GM21528 (cell line): ENCODE results near the gene TBC1D32.
"Not testable (repeated sequence)": the region's sequence is repeated elsewhere in the genome, so short reads cannot be mapped to it uniquely, and the experiment has no call there.

Source experiments
- ATAC-seq: cut with Tn5 transposase; IDR thresholded peaks from one replicate; pipeline ENCODE4 v1.9.1; 2021; ENCODE audit warnings: mild to moderate bottlenecking, moderate library complexity; ENCODE audit not compliant: unreplicated experiment, low FRiP score

TBC1D32 gene

GRCh38 chr6:121334299-121335086 is at the start of gene TBC1D32:
TSS of gene TBC1D32 (minus strand) at chr6:121334480. CDS start at chr6:121334430, 50 bp downstream.
- ATAC-seq, result peak; percentile 96

GRCh38 chr6:121383478-121383877 is 49.2 kb upstream of the TBC1D32 start:
- no peak for ATAC-seq

GRCh38 chr6:121382467-121383121 is 48.3 kb upstream of the TBC1D32 start:
- ATAC-seq, result no peak

- no peak for ATAC-seq
Measured at GRCh38 chr6:121376411-121376810, 42.1 kb upstream of the TBC1D32 start.

GRCh38 chr6:121374219-121374618 is 39.9 kb upstream of the TBC1D32 start:
- not testable (repeated sequence) for ATAC-seq

GRCh38 chr6:121365536-121366521 is 31.5 kb upstream of the TBC1D32 start:
- ATAC-seq, result no peak

- ATAC-seq, result no peak
Measured at GRCh38 chr6:121356575-121356974, 22.3 kb upstream of the TBC1D32 start.

GRCh38 chr6:121354764-121355163 is 20.5 kb upstream of the TBC1D32 start:
- ATAC-seq, result no peak

GRCh38 chr6:121352941-121353340 is 18.7 kb upstream of the TBC1D32 start:
- no peak for ATAC-seq

- no peak for ATAC-seq
Measured at GRCh38 chr6:121351916-121352315, 17.6 kb upstream of the TBC1D32 start.

GRCh38 chr6:121349596-121349995 is 15.3 kb upstream of the TBC1D32 start:
- no peak for ATAC-seq

GRCh38 chr6:121347484-121347883 is 13.2 kb upstream of the TBC1D32 start:
- no peak for ATAC-seq

- ATAC-seq, result no peak
Measured at GRCh38 chr6:121344539-121344938, 10.3 kb upstream of the TBC1D32 start.

GRCh38 chr6:121339639-121340226 is 5.5 kb upstream of the TBC1D32 start:
- ATAC-seq, result no peak

- ATAC-seq, result no peak
Measured at GRCh38 chr6:121338956-121339355, 4.7 kb upstream of the TBC1D32 start.

- ATAC-seq, result no peak
Measured at GRCh38 chr6:121338366-121338765, 4.1 kb upstream of the TBC1D32 start.

- no peak for ATAC-seq
Measured at GRCh38 chr6:121335087-121336008, 1.1 kb upstream of the TBC1D32 start.

- ATAC-seq, result not testable (repeated sequence)
Measured at GRCh38 chr6:121333694-121334093, 586 bp downstream of the TBC1D32 start.

GRCh38 chr6:121333196-121333595 is 1.1 kb downstream of the TBC1D32 start:
- no peak for ATAC-seq
